ENCODE data around the gene ARSK. TPM values are rescaled to one million over a fixed set of nuclear protein-coding genes. Genes with fewer than 3 reads are reported as not detected.

Gene ARSK
- total and polyA plus RNA-seq, 2 donors (not counting 1 experiment from before 2014, with no cell fraction given) = 3.7 to 5.1 TPM

GRCh38 chr5:95508550-95508949 is 46.4 kb upstream of the ARSK start:
- H4K20me1 ChIP-seq (ENCODE audit: control insufficient read depth, insufficient read depth, low read length, poor library complexity, severe bottlenecking) = no peaks in the 10 kb centered on the region
- no peak overlapping the region for H3K9ac ChIP-seq (ENCODE audit: low read length)
- no peak overlapping the region for H3K4me3 ChIP-seq (ENCODE audit: control extremely low read depth in 1 of 5, extremely low read depth in 1 of 5, insufficient read depth in 1 of 5, low read depth in 2 of 5, low read length in 4 of 5)
- ChIA-PET CTCF (no interaction called here), POLR2A (no interaction called here)
- H3K27ac Mint-ChIP-seq = no peak overlapping the region
- H3K9me3 ChIP-seq (ENCODE audit: control extremely low read depth in 1 of 3, control insufficient read depth in 2 of 3, insufficient read depth in 1 of 3, low read length in 2 of 3) = no peaks in the 10 kb centered on the region
- no peaks in the 10 kb centered on the region for H3K27me3 ChIP-seq (replicated peaks in 1 of 4; ENCODE audit: control extremely low read depth in 1 of 4, control insufficient read depth in 3 of 4, insufficient read depth in 4 of 4, low read length in 3 of 4)
- no peaks in the 10 kb centered on the region for H3K79me2 ChIP-seq (ENCODE audit: control insufficient read depth, insufficient read depth, low read length)
- no peaks in the 10 kb centered on the region for H3K4me1 Mint-ChIP-seq
- intact Hi-C loops (cut with micrococcal nuclease) = no loop called here
- WGBS (ENCODE audit: insufficient coverage) = no CpG with 5 or more reads among the region's 1 CpG
- no peak overlapping the region for H3K4me3 Mint-ChIP-seq
- DNase-seq (no peak), ATAC-seq (ENCODE audit: low read depth) (no peak)
- no peaks in the 10 kb centered on the region for H3K9me3 Mint-ChIP-seq (ENCODE audit: insufficient read depth)
- peaks cover 0 to 60% of the 10 kb centered on the region in 2 experiments for H3K36me3 ChIP-seq (replicated peaks in 1 of 2; ENCODE audit: control extremely low read depth in 1 of 2, control insufficient read depth in 1 of 2, extremely low read depth in 1 of 2, insufficient read depth in 2 of 2, low read length in 1 of 2)
- H3K4me2 ChIP-seq (replicated peaks; ENCODE audit: low read depth, low read length, poor library complexity, severe bottlenecking) = no peak overlapping the region
- no peaks in the 10 kb centered on the region for H3K4me1 ChIP-seq (ENCODE audit: control insufficient read depth in 2 of 2, insufficient read depth in 2 of 2, low read length in 2 of 2)
- H3K27ac ChIP-seq (ENCODE audit: low read length in 2 of 2) = no peak overlapping the region
- TF ChIP-seq EZH2 (IDR thresholded peaks at IDR 0.05; ENCODE audit: borderline replicate concordance, insufficient read depth, low read depth, low read length, poor library complexity, severe bottlenecking) (no peak), CTCF (IDR thresholded peaks at IDR 0.05) (no peak)
- no peaks in the 10 kb centered on the region for H3K27me3 Mint-ChIP-seq
- H2AFZ ChIP-seq (ENCODE audit: insufficient read depth, low read depth, low read length, poor library complexity, severe bottlenecking) = no peak overlapping the region

- H3K79me2 ChIP-seq (ENCODE audit: control insufficient read depth, insufficient read depth, low read length) = no peaks in the 10 kb centered on the region
- no peak overlapping the region for H2AFZ ChIP-seq (ENCODE audit: insufficient read depth, low read depth, low read length, poor library complexity, severe bottlenecking)
- CTCF ChIA-PET = no interaction called here
- ATAC-seq (ENCODE audit: low read depth) = no peak
- no peak overlapping the region for H3K27ac Mint-ChIP-seq
- H3K9ac ChIP-seq (ENCODE audit: low read length) = no peak overlapping the region
- WGBS (ENCODE audit: insufficient coverage) = no CpG with 5 or more reads among the region's 1 CpG
- no peaks in the 10 kb centered on the region for H3K9me3 Mint-ChIP-seq (ENCODE audit: insufficient read depth)
- H3K4me3 Mint-ChIP-seq = no peak overlapping the region
- H3K27me3 Mint-ChIP-seq = no peaks in the 10 kb centered on the region
- POLR2A ChIA-PET = no interaction called here
- H3K27ac ChIP-seq (ENCODE audit: low read length in 2 of 2) = no peak overlapping the region
- H3K4me2 ChIP-seq (replicated peaks; ENCODE audit: low read depth, low read length, poor library complexity, severe bottlenecking) = no peak overlapping the region
- no peak overlapping the region for H3K4me3 ChIP-seq (ENCODE audit: control extremely low read depth in 1 of 5, extremely low read depth in 1 of 5, insufficient read depth in 1 of 5, low read depth in 2 of 5, low read length in 4 of 5)
- intact Hi-C loops (cut with micrococcal nuclease) = no loop called here
- H3K9me3 ChIP-seq (ENCODE audit: control extremely low read depth in 1 of 3, control insufficient read depth in 2 of 3, insufficient read depth in 1 of 3, low read length in 2 of 3) = no peaks in the 10 kb centered on the region
- DNase-seq = no peak
- H3K36me3 ChIP-seq (replicated peaks in 1 of 2; ENCODE audit: control extremely low read depth in 1 of 2, control insufficient read depth in 1 of 2, extremely low read depth in 1 of 2, insufficient read depth in 2 of 2, low read length in 1 of 2) = peaks cover 2 to 76% of the 10 kb centered on the region in 2 experiments
- H3K4me1 ChIP-seq (ENCODE audit: control insufficient read depth in 2 of 2, insufficient read depth in 2 of 2, low read length in 2 of 2) = no peaks in the 10 kb centered on the region
- H4K20me1 ChIP-seq (ENCODE audit: control insufficient read depth, insufficient read depth, low read length, poor library complexity, severe bottlenecking) = no peaks in the 10 kb centered on the region
- no peaks in the 10 kb centered on the region for H3K4me1 Mint-ChIP-seq
- no peaks in the 10 kb centered on the region for H3K27me3 ChIP-seq (replicated peaks in 1 of 4; ENCODE audit: control extremely low read depth in 1 of 4, control insufficient read depth in 3 of 4, insufficient read depth in 4 of 4, low read length in 3 of 4)
- TF ChIP-seq CTCF (IDR thresholded peaks at IDR 0.05) (no peak), EZH2 (IDR thresholded peaks at IDR 0.05; ENCODE audit: borderline replicate concordance, insufficient read depth, low read depth, low read length, poor library complexity, severe bottlenecking) (no peak)
Measured at GRCh38 chr5:95511606-95512005, 43.3 kb upstream of the ARSK start.

Data from B cell (primary cell).